Hypothalamus (tissue), 51 donors: ENCODE data around the gene USP10.
A peak's percentile ranks its signal among the peaks of the same experiment; 100 is the strongest.

ENCODE experiments used
- DNase-seq, 51 donors: peaks; one replicate each; lab custom pipeline; 2025; lab: John Stamatoyannopoulos, UW

The USP10 gene

GRCh38 chr16:84817613-84818012 lies 117.8 kb downstream of the USP10 start:
- DNase-seq: no peak

- DNase-seq: no peak
These were observed 118.3 kb downstream of the USP10 start for GRCh38 chr16:84818133-84818532.

- no peak for DNase-seq
These were observed 119.3 kb downstream of the USP10 start for GRCh38 chr16:84818989-84819643.

GRCh38 chr16:84819644-84820304 lies 120.0 kb downstream of the USP10 start, which contains the start of gene CRISPLD2:
TSS of gene CRISPLD2 (plus strand) at chr16:84819985. CDS start at chr16:84838496, 18,511 bp downstream.
- peak; percentile 14 to 95 (median 82) for DNase-seq

- DNase-seq: no peak
These were observed 120.5 kb downstream of the USP10 start for GRCh38 chr16:84820305-84820684.

GRCh38 chr16:84820771-84821170 lies 121.0 kb downstream of the USP10 start:
- DNase-seq: no peak

GRCh38 chr16:84821179-84821578 lies 121.4 kb downstream of the USP10 start:
- no peak for DNase-seq

GRCh38 chr16:84821728-84822689 lies 122.2 kb downstream of the USP10 start:
- no peak for DNase-seq

GRCh38 chr16:84822990-84823389 lies 123.2 kb downstream of the USP10 start:
- DNase-seq: no peak

- DNase-seq: no peak
These were observed 123.7 kb downstream of the USP10 start for GRCh38 chr16:84823484-84823883.

GRCh38 chr16:84823926-84824325 lies 124.1 kb downstream of the USP10 start:
- no peak for DNase-seq

GRCh38 chr16:84825896-84826557 lies 126.2 kb downstream of the USP10 start:
- DNase-seq: no peak

- no peak for DNase-seq
These were observed 126.8 kb downstream of the USP10 start for GRCh38 chr16:84826558-84826941.

- no peak for DNase-seq
These were observed 127.4 kb downstream of the USP10 start for GRCh38 chr16:84827131-84827574.

GRCh38 chr16:84827897-84828296 lies 128.1 kb downstream of the USP10 start:
- DNase-seq: no peak

- DNase-seq: no peak
These were observed 128.5 kb downstream of the USP10 start for GRCh38 chr16:84828322-84828721.
